D721Med (cell line): Measurements from ENCODE around the gene AGPAT2.

Experiments used
- DNase-seq: peaks from one replicate; pipeline ENCODE4 v3.0.0; 2011; ENCODE audit warnings: low spot score; ENCODE audit not compliant: insufficient read length
- FAIRE-seq: peaks from 2 replicates; lab custom pipeline; 2011; peaks lifted over from hg19 to GRCh38; lab: Jason Lieb, UNC
- TF ChIP-seq, protein P1 (sequence below): IDR thresholded peaks from 2 replicates; pipeline ENCODE4 v1.5.1; 2012; ENCODE audit warnings: mild to moderate bottlenecking, control low read depth; ENCODE audit not compliant: insufficient read depth; ENCODE audit errors: missing control alignments

AGPAT2 gene

DNA sequence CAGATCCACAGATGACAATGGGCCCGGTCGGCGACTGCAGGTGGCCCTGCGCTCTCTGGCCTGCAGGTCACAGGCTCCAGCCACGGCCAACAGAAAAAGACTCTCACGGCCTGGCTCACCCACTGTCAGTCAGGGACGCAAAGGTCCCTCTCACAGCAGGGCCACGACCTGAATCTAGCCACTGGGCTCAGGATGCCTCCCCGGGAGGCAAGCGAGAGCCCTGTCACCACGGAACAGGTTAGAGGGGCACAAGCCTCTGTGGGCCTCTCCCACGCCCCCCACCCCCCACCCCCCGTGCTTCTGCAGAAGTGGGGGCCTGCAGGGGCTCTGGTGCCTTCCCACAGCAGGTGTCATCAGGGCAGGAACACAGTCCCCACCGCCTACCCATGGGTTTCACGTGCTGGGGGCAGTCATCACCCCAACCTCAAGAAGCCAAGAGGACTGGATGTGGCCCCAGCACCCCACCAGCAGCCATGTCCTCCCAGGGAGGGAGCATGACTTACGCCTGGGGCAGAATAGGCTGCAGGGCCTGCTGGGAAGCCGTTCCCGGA lies 41.8 kb downstream of the AGPAT2 start:
- TF ChIP-seq, protein P1, sequence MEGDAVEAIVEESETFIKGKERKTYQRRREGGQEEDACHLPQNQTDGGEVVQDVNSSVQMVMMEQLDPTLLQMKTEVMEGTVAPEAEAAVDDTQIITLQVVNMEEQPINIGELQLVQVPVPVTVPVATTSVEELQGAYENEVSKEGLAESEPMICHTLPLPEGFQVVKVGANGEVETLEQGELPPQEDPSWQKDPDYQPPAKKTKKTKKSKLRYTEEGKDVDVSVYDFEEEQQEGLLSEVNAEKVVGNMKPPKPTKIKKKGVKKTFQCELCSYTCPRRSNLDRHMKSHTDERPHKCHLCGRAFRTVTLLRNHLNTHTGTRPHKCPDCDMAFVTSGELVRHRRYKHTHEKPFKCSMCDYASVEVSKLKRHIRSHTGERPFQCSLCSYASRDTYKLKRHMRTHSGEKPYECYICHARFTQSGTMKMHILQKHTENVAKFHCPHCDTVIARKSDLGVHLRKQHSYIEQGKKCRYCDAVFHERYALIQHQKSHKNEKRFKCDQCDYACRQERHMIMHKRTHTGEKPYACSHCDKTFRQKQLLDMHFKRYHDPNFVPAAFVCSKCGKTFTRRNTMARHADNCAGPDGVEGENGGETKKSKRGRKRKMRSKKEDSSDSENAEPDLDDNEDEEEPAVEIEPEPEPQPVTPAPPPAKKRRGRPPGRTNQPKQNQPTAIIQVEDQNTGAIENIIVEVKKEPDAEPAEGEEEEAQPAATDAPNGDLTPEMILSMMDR, result no peak
- DNase-seq, result no peak
- FAIRE-seq, result no peak

DNA sequence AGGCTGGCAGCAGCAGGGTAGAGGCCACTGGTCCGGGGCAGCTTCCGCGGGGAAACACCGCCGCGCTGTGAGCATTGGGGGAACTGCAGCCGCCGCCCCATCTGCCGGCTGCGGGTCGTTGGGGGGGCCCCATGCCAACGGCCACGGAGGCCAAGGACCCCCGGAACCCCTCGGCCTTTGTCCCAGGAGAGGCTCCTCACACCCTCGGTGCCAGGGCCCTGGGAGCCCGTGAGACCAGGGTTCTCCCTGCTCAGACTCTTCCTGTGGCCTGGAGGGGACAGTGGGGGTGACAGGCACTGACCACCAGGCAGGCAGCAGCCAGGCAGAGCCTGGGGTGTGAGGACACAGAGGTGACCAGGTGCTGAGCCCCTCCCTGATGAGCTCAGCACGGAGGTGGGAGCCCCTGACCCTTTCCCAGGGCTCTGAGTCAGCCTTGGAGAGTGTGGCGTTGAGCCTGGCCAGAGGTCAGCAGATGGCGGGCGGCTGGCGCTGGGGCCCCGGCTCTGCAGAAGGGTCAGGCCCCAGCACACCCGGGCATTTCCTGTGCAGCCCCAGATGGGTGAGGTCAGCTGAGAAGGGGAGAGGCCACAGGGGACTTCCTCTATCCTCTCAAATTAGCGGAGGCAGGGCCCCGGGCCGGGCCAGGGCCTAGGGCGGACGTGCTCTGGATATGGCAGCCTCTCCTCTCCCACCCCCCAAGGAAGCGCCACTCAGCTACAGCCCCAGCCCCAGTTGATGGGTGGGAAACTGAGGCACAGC lies 42.5 kb downstream of the AGPAT2 start:
- DNase-seq, result peak; percentile 91
- no peak for FAIRE-seq
- TF ChIP-seq, protein P1, result peak; percentile 69

DNA sequence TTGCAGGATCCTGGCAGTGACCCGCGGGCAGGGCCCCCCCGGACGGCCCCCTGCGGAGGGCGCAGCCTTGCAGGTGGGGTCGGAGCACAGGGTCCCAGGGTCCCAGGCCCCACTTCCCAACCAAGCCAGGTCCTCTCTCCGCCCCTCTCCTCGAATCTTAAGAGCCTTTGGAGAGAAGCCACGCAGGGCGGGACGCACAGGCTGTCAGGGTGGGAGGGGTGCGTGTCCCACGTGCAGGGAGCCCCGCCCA lies 43.0 kb downstream of the AGPAT2 start:
- no peak for DNase-seq
- TF ChIP-seq, protein P1, result no peak
- FAIRE-seq, result no peak

DNA sequence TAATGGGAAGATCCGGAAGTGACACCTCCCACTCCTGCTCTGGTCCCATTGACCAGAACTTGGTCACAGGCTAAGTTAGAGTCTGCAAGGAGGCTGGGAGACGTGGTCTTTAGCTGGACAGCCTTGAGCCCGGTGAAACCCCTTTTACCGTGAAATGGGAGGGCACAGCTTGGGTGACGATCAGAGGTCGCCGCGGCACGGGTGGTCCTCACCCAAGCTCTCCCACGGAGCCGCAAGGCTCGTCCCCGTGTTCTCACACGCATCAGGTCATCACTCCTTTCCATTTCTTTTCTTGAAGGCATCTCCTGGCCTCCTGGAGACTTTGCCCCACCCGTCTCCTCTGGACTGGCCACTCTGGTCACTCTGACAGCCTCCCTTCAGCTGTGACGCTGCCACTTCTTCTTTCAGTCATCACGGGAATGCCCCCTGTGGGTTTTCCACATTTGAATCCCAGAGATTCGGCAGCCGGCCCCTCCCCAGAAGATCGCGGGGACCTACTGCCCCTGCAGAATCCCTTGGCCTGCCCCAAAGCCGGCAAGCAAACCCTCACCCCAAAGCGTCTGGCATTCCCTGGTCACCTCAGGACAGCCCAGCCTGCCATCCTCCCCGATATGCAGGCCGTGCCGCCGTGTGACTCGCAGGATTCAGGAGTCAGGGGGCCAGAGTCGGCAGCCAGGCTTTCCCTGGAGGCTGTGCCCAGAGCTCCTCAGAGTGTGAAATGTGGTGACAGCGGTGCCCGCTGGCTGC lies 43.5 kb downstream of the AGPAT2 start:
- TF ChIP-seq, protein P1, result no peak
- FAIRE-seq, result no peak
- DNase-seq, result no peak

DNA sequence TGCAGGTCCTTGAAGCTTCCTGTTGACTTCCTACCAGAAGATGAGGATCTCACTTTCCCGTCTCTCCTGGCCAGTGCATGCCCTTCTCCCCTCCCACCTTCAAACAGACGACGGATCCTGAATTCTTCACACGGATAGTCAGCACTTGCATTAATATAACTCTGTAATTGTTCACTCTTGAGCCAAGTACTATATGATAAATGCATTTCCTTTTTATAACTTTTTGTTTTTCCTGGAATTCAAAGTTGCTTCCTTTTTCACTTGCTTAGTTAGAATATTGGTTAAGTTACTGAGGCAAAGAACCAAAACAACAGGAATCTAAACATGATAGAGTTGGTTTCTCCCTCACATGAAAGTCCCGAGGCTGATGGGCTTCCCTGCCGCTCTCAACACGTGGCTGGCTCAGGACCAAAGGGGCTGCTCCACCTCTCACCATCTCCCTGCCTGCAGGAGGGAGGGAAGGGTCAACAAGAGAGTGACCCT lies 44.8 kb downstream of the AGPAT2 start:
- FAIRE-seq, result no peak
- TF ChIP-seq, protein P1, result no peak
- DNase-seq, result no peak

DNA sequence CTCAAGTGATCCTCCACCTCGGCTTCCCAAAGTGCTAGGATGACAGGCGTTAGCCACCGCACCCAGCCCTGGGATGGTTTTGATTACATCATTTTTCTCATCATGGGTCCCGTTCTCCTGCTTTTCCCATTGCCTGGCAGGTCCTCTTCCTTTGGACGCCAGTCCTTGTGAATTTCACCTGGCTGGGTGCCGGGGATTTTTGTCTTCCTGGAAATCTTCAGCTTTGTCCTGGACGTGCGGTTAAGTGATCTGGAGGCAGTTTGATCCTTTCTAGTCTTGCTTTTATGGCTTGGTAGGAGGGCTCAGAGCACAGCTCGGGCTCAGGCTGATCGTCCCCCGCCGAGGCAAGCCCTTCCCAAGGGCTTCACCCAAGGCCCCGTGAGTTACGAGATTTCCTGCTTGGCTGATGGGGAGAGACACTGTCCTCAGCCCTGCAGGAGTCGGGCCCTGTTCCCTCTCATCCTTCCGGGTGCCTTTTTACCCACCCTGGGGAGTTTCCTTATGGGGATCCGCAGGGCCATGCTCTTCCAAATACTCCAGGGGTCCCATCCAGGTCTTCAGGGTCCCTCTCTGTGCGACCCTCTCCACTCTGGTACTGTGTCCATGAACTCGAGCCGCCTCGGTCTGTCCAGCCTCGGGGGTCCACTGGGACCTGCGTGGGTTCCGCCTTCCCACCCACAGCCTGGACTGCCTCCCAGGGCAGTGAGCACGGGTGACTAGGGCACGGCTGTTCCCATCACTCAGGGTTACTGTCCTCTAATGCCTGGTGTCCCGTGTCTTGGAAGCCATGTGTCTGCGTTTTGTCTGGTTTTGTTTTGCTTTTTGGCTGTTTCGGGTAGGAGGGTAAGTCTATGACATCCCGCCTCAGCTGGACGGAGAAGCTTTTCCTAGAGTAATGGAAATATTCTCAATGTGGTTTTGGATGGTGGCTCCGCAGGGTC lies 46.8 kb downstream of the AGPAT2 start:
- no peak for FAIRE-seq
- DNase-seq, result no peak

More for the DNA sequence above, 46.8 kb downstream of the AGPAT2 start:
- TF ChIP-seq, protein P1, result no peak
